Activated CD8-positive, alpha-beta T cell treated with anti-CD3 and anti-CD28 coated beads for 36 hours (primary cell): ENCODE measurements around the gene TSEN34. TPM values are rescaled to one million over a fixed set of nuclear protein-coding genes. Genes with fewer than 3 reads are reported as not detected.

Source experiments
- ATAC-seq: fragments of 200-7000 bp; cut with Tn5 transposase; one replicate; pipeline ENCODE4 v1.10.0; 2021; ENCODE audit warnings: mild to moderate bottlenecking, moderate library complexity
- CTCF ChIA-PET: fragments of 350-600 bp; sonication (Branson Sonifier 250); formaldehyde crosslinking; loops from one replicate; lab custom pipeline; 2021; ENCODE audit warnings: antibody characterized with exemption; lab: Charles Lee
- POLR2A ChIA-PET: fragments of 350-600 bp; sonication (Branson Sonifier 250); formaldehyde crosslinking; loops from one replicate; lab custom pipeline; 2021; ENCODE audit warnings: antibody characterized with exemption; lab: Charles Lee
- DNase-seq: peaks from one replicate; pipeline ENCODE4 v3.0.0-alpha.2; 2020
- H3K27ac Mint-ChIP-seq: one replicate; pipeline ENCODE4 v1.8.0; 2021; ENCODE audit warnings: mild to moderate bottlenecking, mixed read lengths
- H3K27me3 Mint-ChIP-seq: one replicate; pipeline ENCODE4 v1.8.0; 2021; ENCODE audit warnings: mixed read lengths
- H3K36me3 Mint-ChIP-seq: one replicate; pipeline ENCODE4 v1.8.0; 2021; ENCODE audit warnings: low read depth, mixed read lengths
- H3K4me1 Mint-ChIP-seq: one replicate; pipeline ENCODE4 v1.8.0; 2021; ENCODE audit warnings: low read depth, mixed read lengths
- H3K4me3 Mint-ChIP-seq: one replicate; pipeline ENCODE4 v1.8.0; 2021; ENCODE audit warnings: mild to moderate bottlenecking, moderate library complexity, mixed read lengths
- H3K9me3 Mint-ChIP-seq: one replicate; pipeline ENCODE4 v1.8.0; 2021; ENCODE audit warnings: mixed read lengths
- intact Hi-C: fragments of 100-400 bp; cut with micrococcal nuclease; formaldehyde crosslinking; loops from one replicate; pipeline ENCODE4 v1.10.0; 2022
- total RNA-seq, 2 experiments: library from RNA; stranded (reverse); gene quantifications; one replicate each; pipeline ENCODE4 v1.2.3, GENCODE V29; 2021
- TF ChIP-seq, protein P1 (sequence below): fragments of 200-600 bp; IDR thresholded peaks from one replicate; pipeline ENCODE4 v1.8.0; 2022; ENCODE audit warnings: antibody characterized with exemption, mild to moderate bottlenecking

TSEN34 gene
- total RNA-seq, 2 experiments from 2014 or later: 12.5 TPM

DNA sequence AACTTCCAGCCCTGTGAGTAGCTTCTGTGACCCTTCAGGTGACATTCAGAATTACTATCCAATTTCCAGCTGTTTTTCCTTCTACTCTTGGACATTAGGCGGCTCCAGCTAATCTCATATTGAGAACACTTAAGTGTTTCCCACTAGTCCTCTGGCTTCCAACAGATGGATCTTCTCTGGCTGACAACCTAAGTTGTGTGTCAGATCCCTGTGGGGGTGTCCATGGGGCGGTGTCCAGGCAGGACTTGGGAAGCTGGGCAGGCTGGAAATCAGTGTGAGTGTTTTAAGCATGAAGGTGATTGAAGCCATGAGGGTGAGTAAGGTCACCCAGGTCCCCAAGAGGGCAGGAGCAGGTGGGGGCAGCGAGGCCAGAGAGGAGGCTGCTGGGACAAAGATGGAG is 43.4 kb upstream of the TSEN34 start:
- H3K4me1 Mint-ChIP-seq: no peaks in the 10 kb centered on the region
- ATAC-seq: no peak
- H3K9me3 Mint-ChIP-seq: no peaks in the 10 kb centered on the region
- no peaks in the 10 kb centered on the region for H3K27me3 Mint-ChIP-seq
- no peak overlapping the region for H3K27ac Mint-ChIP-seq
- peaks cover 53% of the 10 kb centered on the region for H3K36me3 Mint-ChIP-seq
- no peak for DNase-seq
- TF ChIP-seq, protein P1, sequence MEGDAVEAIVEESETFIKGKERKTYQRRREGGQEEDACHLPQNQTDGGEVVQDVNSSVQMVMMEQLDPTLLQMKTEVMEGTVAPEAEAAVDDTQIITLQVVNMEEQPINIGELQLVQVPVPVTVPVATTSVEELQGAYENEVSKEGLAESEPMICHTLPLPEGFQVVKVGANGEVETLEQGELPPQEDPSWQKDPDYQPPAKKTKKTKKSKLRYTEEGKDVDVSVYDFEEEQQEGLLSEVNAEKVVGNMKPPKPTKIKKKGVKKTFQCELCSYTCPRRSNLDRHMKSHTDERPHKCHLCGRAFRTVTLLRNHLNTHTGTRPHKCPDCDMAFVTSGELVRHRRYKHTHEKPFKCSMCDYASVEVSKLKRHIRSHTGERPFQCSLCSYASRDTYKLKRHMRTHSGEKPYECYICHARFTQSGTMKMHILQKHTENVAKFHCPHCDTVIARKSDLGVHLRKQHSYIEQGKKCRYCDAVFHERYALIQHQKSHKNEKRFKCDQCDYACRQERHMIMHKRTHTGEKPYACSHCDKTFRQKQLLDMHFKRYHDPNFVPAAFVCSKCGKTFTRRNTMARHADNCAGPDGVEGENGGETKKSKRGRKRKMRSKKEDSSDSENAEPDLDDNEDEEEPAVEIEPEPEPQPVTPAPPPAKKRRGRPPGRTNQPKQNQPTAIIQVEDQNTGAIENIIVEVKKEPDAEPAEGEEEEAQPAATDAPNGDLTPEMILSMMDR: no peak
- no peak overlapping the region for H3K4me3 Mint-ChIP-seq
- ChIA-PET POLR2A (interaction anchor here (0.9 to 1.7 kb wide), 4 partner anchors 8 to 53 kb away, joined by 3 to 4 read pairs (median 3); partner anchors contain the start of genes CNOT3, PRPF31, RPS9 and TFPT), CTCF (no interaction called here)
- intact Hi-C loops: no loop called here

DNA sequence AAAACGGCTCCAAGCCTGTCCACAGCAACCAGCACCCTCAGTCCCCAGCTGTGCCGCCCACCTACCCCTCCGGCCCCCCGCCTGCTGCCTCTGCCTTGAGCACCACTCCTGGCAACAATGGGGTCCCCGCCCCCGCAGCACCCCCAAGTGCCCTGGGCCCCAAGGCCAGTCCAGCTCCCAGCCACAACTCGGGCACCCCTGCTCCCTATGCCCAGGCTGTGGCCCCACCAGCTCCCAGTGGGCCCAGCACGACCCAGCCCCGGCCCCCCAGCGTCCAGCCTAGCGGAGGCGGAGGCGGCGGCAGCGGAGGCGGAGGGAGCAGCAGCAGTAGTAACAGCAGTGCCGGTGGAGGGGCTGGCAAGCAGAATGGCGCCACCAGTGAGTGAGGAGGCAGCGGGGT is 43.0 kb upstream of the TSEN34 start:
- Mint-ChIP-seq H3K4me1 (no peaks in the 10 kb centered on the region), H3K9me3 (no peaks in the 10 kb centered on the region), H3K27me3 (no peaks in the 10 kb centered on the region), H3K27ac (no peak overlapping the region), H3K4me3 (no peak overlapping the region), H3K36me3 (peaks cover 51% of the 10 kb centered on the region)
- CTCF ChIA-PET: no interaction called here
- TF ChIP-seq, protein P1: no peak
- DNase-seq (no peak), ATAC-seq (no peak)
- POLR2A ChIA-PET: interaction anchor here (0.9 to 1.7 kb wide), 4 partner anchors 8 to 53 kb away, joined by 3 to 4 read pairs (median 3); partner anchors contain the start of genes CNOT3, PRPF31, RPS9 and TFPT
- intact Hi-C loops: no loop called here

DNA sequence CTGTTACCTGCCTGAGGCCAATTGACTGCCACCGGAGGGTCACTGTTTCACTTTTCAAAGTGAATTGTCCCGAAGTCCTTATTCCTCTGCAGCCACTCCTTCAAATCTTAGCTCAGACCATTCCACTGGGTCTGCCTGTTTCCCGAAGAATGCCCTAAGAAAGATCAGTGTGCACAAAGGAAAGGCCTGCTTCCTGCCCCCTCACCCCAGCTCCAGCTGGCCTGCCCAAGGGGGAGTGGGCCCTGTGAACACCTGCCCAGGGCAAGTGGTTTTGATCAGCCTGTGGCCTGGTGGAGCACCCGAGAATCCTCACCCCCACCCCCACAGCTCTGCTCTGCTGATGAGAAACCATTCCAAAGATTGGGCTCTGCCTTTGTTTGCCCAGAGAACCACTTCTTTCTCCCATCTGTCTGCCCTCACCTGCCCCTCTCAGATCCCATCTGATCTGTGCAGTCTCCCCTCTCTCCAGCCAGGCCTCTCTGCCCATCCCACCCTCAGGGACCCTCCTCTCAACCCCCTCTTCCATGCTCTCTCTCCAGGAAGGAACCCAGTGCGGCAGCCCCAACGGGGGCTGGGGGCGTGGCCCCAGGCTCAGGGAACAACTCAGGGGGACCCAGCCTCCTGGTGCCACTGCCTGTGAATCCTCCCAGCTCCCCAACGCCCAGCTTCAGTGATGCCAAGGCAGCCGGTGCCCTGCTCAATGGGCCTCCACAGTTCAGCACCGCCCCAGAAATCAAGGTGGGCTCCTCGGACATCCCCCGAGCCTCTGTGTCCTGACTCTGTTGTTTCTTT is 41.9 kb upstream of the TSEN34 start:
- Mint-ChIP-seq H3K36me3 (peaks cover 57% of the 10 kb centered on the region), H3K4me3 (no peak overlapping the region), H3K27ac (no peak overlapping the region), H3K4me1 (peaks cover 10% of the 10 kb centered on the region), H3K9me3 (no peaks in the 10 kb centered on the region), H3K27me3 (no peaks in the 10 kb centered on the region)
- TF ChIP-seq, protein P1: no peak
- DNase-seq (no peak), ATAC-seq (no peak)
- ChIA-PET POLR2A (interaction anchor here (1.0 to 1.7 kb wide), 3 partner anchors 9 to 40 kb away, joined by 3 to 5 read pairs (median 4); partner anchors contain the start of genes CNOT3 and MBOAT7), CTCF (interaction anchor here (1.2 kb wide), 1 partner anchor 12 kb away, joined by 3 read pairs; the partner anchor contains the start of gene CNOT3)
- intact Hi-C loops: no loop called here

DNA sequence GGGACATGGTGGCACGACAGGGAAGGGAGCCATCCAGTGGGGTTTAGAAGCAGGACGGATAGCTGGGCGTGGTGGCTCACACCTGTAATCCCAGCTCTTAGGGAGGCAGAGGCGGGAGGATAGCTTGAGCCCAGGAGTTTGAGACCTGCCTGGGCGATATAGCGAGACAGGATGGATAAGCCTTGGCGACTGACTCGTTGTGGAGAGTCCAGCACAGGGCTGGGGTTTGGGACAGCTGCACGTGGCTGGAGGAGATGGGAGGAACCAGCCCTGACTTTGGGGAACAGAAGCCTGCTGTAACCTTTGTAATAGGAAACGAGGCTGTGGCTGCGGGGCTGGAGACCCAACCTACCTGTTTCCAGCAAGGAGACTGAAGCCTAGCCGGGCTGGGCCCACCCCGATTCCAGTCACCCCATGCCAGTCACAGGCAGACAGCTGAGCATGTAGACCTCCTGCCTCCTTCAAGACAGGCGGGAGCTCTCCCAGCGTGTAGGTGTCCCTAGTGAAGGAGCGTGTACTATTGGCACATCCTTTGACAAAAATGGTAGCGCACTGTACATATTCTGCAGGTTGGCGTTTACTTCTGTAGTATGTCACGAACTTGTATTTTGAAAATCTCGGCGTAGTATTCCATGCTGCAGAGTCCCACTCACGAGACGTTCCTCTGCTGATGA is 39.6 kb upstream of the TSEN34 start:
- Mint-ChIP-seq H3K27me3 (no peaks in the 10 kb centered on the region), H3K27ac (no peak overlapping the region), H3K36me3 (peaks cover 56% of the 10 kb centered on the region), H3K4me1 (peaks cover 22% of the 10 kb centered on the region), H3K4me3 (no peak overlapping the region), H3K9me3 (no peaks in the 10 kb centered on the region)
- POLR2A ChIA-PET: interaction anchor here (0.6 to 2.7 kb wide), 5 partner anchors 7 to 53 kb away, joined by 3 to 10 read pairs (median 3); no protein-coding TSS in a partner anchor
- CTCF ChIA-PET: interaction anchor here (1.5 kb wide), 1 partner anchor 114 kb away, joined by 3 read pairs; no protein-coding TSS in a partner anchor
- intact Hi-C loops: no loop called here
- ATAC-seq: no peak
- no peak for DNase-seq
- TF ChIP-seq, protein P1: no peak
